NT2/D1 (cell line): ENCODE results near the gene PRKN.

Experiments used
- YY1 ChIP-seq: IDR thresholded peaks from 2 replicates; pipeline ENCODE4 v1.6.1; 2011; ENCODE audit not compliant: insufficient read length, insufficient read depth
- ZNF274 ChIP-seq: IDR thresholded peaks from 2 replicates; pipeline ENCODE4 v1.6.1; 2011; ENCODE audit warnings: mild to moderate bottlenecking, low read depth, low read length

DNA sequence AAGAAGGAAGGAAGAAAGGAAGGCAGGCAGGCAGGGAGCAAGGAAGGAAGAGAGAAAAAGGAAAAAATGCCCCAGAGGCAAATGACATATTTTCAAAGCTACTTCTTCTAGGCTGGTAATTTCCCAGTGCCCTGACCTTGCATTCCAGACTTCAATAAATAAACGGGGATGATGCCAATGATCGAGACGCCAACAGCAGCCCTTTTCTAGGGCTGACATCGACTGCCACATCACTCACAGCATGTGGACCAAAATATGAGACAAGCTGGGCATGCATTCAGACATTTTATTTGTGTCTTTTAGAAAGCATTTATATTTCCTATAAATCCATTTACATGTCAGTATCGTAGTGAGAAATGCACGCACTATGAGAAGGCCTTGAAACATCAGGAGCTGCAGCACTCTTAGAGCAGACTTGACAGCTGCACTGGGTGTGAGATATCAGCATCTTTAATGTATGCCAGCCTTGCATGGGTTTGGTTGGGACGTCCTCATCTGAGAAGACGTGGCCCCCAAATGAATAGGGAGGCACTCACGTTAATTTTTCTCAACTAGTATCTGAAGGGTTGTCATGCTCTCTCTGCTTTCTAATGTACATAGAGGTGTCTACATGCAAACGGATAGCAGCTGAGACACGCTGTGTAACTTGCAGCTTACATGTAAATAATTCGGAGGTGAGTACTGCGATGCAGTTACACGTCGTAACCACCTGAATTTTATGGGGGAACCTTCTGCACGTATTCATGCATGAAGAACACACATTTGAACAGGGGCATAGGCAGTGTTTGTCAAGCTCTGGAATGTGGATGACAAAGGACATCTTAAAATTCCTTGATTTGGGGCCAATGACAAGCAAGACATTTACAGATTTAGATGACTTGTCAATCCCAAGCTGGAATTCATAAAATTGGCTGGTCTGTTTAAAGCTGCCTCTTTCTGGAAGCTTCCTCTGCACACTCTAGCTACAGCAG, 1304.6 kb downstream of the PRKN start:
- TF ChIP-seq YY1 (no peak), ZNF274 (no peak)
